ENCODE measurements around the gene FRYL. TPM values are rescaled to one million over a fixed set of nuclear protein-coding genes. Genes with fewer than 3 reads are reported as not detected.

The FRYL gene
- total and polyA plus RNA-seq, 12 donors, result 11.7 to 60.1 (median 36.4) TPM

DNA sequence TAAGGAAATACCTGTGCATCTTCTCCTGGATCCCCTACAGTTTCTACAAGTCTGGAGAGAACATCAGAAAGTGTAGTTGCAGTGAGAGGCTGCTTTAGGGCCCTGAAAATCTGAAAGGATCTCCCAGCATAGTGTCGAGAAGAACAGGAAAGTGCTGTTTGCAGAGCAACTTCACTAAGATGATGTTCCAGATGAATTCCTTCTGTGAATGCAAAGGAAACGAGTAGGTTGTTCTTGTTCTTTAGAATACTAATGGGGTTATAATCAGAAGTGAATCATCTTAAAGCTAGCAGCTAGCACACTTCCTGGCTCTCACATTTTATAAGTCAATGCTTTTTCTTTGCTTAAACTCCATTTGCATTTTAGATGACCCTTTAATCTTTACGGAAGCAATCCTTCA lies 236.3 kb downstream of the FRYL start:
- DNase-seq (no peak), ATAC-seq (no peak)
- Histone ChIP-seq H3K4me1 (peaks cover 0 to 13% (median 0%) of the 10 kb centered on the region in 9 donors), H3K36me3 (peaks cover 0 to 100% (median 68%) of the 10 kb centered on the region in 9 donors), H3K4me3 (no peak overlapping the region), H3K27me3 (no peaks in the 10 kb centered on the region), H3K9me3 (no peaks in the 10 kb centered on the region), H3K27ac (no peak overlapping the region)
- TF ChIP-seq, protein P1, sequence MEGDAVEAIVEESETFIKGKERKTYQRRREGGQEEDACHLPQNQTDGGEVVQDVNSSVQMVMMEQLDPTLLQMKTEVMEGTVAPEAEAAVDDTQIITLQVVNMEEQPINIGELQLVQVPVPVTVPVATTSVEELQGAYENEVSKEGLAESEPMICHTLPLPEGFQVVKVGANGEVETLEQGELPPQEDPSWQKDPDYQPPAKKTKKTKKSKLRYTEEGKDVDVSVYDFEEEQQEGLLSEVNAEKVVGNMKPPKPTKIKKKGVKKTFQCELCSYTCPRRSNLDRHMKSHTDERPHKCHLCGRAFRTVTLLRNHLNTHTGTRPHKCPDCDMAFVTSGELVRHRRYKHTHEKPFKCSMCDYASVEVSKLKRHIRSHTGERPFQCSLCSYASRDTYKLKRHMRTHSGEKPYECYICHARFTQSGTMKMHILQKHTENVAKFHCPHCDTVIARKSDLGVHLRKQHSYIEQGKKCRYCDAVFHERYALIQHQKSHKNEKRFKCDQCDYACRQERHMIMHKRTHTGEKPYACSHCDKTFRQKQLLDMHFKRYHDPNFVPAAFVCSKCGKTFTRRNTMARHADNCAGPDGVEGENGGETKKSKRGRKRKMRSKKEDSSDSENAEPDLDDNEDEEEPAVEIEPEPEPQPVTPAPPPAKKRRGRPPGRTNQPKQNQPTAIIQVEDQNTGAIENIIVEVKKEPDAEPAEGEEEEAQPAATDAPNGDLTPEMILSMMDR (IDR thresholded peaks at IDR 0.05), result no peak
- intact Hi-C loops (cut with DNase I), result loop anchor here in 2 of 10 donors (5.0 to 10.0 kb wide), 2 partner anchors 96 to 99 kb away; no protein-coding TSS in a partner anchor
- 90 to 94% methylated on average over 3 of the region's 3 CpGs for WGBS, 2 donors

DNA sequence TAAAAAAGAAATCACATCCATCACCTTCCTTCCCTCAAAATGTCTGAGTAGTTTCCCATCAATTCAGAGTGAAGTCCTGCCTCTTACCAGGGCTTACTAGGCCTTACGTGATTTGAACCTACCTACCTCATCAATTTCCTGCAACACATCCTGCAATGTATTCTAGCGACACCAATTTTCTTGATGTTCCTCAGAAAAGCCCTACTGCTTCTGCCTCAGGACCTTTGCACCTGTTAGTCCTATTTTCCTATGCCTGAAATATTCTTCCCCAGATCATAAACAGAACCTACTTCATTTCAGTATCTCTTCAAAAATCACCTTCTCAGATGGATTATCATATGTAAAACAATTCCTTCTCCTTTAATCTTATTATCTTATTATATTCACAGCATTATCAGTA lies 237.2 kb downstream of the FRYL start:
- no peaks in the 10 kb centered on the region for H3K27me3 ChIP-seq
- H3K27ac ChIP-seq, result no peak overlapping the region
- H3K36me3 ChIP-seq, result peaks cover 0 to 98% (median 61%) of the 10 kb centered on the region in 9 donors
- H3K4me3 ChIP-seq, result no peak overlapping the region
- intact Hi-C loops (cut with DNase I), result loop anchor here in 2 of 10 donors (5.0 to 10.0 kb wide), 2 partner anchors 96 to 98 kb away; no protein-coding TSS in a partner anchor
- TF ChIP-seq, protein P1 (IDR thresholded peaks at IDR 0.05), result no peak
- H3K4me1 ChIP-seq, result peaks cover 0 to 17% (median 5%) of the 10 kb centered on the region in 9 donors
- 94 to 95% methylated on average over 2 of the region's 2 CpGs for WGBS, 2 donors
- DNase-seq (no peak), ATAC-seq (no peak)
- H3K9me3 ChIP-seq, result no peaks in the 10 kb centered on the region

DNA sequence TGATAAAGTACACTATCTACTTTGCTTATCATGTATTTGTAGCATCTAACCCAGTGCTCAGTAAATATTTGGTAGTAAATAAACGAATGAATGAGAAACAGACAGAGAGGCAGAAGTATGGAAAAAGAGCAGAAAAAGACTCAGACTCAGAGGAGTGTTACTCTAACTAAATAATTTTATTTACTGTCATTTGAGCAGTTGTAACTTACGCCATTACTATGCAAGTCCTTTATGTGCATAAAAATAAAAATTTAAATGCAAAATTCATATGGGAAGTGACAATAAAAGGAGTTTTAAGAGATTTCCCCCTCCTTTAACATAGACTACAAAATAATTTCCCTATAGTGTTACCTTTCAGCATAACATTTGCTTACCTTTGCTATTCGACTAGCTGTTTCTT lies 240.5 kb downstream of the FRYL start:
- ATAC-seq, result no peak

DNA sequence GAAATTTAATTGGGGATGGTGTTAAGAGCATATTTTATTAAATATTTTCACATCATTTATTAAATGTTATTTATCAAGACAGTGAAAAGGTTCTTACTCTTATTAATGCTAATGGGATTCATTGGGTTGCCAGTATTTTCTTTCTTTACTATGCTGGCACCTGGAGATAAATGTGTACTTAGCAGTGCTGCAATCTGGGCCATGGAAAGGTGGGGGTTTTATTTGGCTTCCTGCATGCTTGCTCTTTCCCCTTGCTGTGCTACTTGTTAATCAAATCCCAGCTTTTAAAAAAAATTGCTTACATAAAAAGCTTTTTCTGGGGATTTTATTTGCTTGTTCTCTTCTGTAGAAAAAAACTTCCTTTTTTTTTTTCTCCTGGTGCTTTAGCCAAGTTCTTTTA lies 241.7 kb downstream of the FRYL start:
- H3K27me3 ChIP-seq, result no peaks in the 10 kb centered on the region
- intact Hi-C loops (cut with DNase I), result loop anchor here in 2 of 10 donors (5.0 to 10.0 kb wide), 2 partner anchors 104 to 396 kb away; no protein-coding TSS in a partner anchor
- no peak for DNase-seq

More for the DNA sequence above, 240.5 kb downstream of the FRYL start:
- TF ChIP-seq, protein P1 (IDR thresholded peaks at IDR 0.05), result no peak
- H3K9me3 ChIP-seq, result no peaks in the 10 kb centered on the region
- intact Hi-C loops (cut with DNase I), result loop anchor here in 2 of 10 donors (5.0 to 10.0 kb wide), 2 partner anchors 105 to 397 kb away; no protein-coding TSS in a partner anchor
- WGBS, 2 donors, result 90 to 95% methylated on average over 3 of the region's 3 CpGs
- H3K36me3 ChIP-seq, result peaks cover 0 to 97% (median 49%) of the 10 kb centered on the region in 9 donors
- no peak overlapping the region for H3K27ac ChIP-seq
- DNase-seq, result no peak
- H3K27me3 ChIP-seq, result no peaks in the 10 kb centered on the region
- peaks cover 0 to 22% (median 5%) of the 10 kb centered on the region in 9 donors for H3K4me1 ChIP-seq
- no peak overlapping the region for H3K4me3 ChIP-seq

More for the DNA sequence above, 241.7 kb downstream of the FRYL start:
- Histone ChIP-seq H3K9me3 (no peaks in the 10 kb centered on the region), H3K4me3 (no peak overlapping the region), H3K27ac (no peak overlapping the region), H3K36me3 (peaks cover 0 to 97% (median 39%) of the 10 kb centered on the region in 9 donors), H3K4me1 (peaks cover 0 to 22% (median 5%) of the 10 kb centered on the region in 9 donors)
- TF ChIP-seq, protein P1 (IDR thresholded peaks at IDR 0.05), result no peak
- no peak for ATAC-seq

Data from heart right ventricle (tissue), 16 donors.